SJCRH30 (cell line): ENCODE results near the gene VSIG10L2. TPM values are rescaled to one million over a fixed set of nuclear protein-coding genes. Genes with fewer than 3 reads are reported as not detected.
"Not testable (repeated sequence)": the region's sequence is repeated elsewhere in the genome, so short reads cannot be mapped to it uniquely, and the experiment has no call there.

ENCODE experiments used
- DNase-seq, 2 experiments: peaks; one replicate each; pipeline ENCODE4 v3.0.0-alpha.2; 2015 to 2020
- H3K27ac ChIP-seq: fragments of 250-450 bp; sonication (Bioruptor Pico); 2 replicates; pipeline ENCODE4 v1.5.1; 2020; ENCODE audit warnings: mild to moderate bottlenecking, moderate library complexity
- H3K27me3 ChIP-seq: fragments of 250-450 bp; sonication (Bioruptor Pico); 2 replicates; pipeline ENCODE4 v1.5.1; 2020; ENCODE audit warnings: mild to moderate bottlenecking, moderate library complexity
- H3K36me3 ChIP-seq: fragments of 250-450 bp; sonication (Bioruptor Pico); 2 replicates; pipeline ENCODE4 v1.5.1; 2020; ENCODE audit warnings: mild to moderate bottlenecking, moderate library complexity
- H3K4me1 ChIP-seq: fragments of 250-450 bp; sonication (Bioruptor Pico); 2 replicates; pipeline ENCODE4 v1.5.1; 2020; ENCODE audit warnings: mild to moderate bottlenecking, moderate library complexity
- H3K4me3 ChIP-seq: fragments of 250-450 bp; sonication (Bioruptor Pico); 2 replicates; pipeline ENCODE4 v1.5.1; 2020; ENCODE audit warnings: mild to moderate bottlenecking, moderate library complexity
- H3K9me3 ChIP-seq: fragments of 250-450 bp; sonication (Bioruptor Pico); replicated peaks from 2 replicates; pipeline ENCODE4 v1.5.1; 2020; ENCODE audit warnings: mild to moderate bottlenecking, moderate library complexity
- total RNA-seq: library from RNA; depleted of rRNA; stranded (reverse); fragments of >200 nt; shearing (Covaris generic); gene quantifications from 2 replicates; pipeline ENCODE4 v1.2.3, GENCODE V29; 2014; rRNA removed

The VSIG10L2 gene
- total RNA-seq, 1 experiment from 2014 or later, result 0.02 TPM

DNA sequence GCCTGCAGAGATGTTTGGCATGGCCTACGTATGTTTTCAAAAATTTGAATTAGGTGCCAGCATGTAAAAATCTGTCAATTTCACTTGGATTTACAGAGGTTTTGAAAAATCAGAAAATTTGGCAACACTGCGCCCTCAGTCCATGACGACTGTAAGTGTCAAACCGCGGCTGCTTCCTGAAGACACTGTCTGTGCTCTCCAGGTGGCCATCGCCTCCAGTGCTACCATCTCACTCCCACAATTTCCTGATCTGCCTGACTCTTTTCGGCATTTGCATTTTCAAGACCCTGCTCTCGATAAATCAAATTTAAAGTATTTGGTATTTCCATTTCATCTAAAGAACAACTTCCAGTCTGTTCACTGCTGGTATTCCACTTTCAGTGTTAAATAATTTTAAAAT is 34.6 kb downstream of the VSIG10L2 start:
- H3K4me1 ChIP-seq, result no peaks in the 10 kb centered on the region
- no peaks in the 10 kb centered on the region for H3K27me3 ChIP-seq
- peaks cover 52% of the 10 kb centered on the region for H3K36me3 ChIP-seq
- no peak overlapping the region for H3K27ac ChIP-seq
- no peaks in the 10 kb centered on the region for H3K9me3 ChIP-seq
- no peak overlapping the region for H3K4me3 ChIP-seq
- DNase-seq, result no peak

DNA sequence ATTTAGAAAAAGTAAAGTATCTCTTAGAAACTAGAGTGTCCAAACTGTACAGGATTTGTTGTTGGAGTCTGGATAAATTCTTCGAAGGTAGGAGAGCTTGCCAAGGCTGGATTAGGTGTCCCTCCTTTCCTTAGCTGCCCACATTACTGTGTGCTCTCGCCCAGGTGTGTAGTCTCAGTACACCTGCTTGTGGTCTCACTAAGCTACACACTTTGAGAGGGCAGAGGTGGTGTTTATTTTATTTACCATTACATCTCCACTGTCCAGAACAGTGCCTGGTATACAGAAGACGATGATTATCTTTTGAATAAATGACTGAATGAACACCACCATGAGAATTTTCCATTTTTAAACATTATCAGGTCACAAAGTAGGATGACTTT is 36.5 kb downstream of the VSIG10L2 start:
- no peaks in the 10 kb centered on the region for H3K4me1 ChIP-seq
- no peaks in the 10 kb centered on the region for H3K27me3 ChIP-seq
- no peak overlapping the region for H3K4me3 ChIP-seq
- no peak overlapping the region for H3K27ac ChIP-seq
- peaks cover 50% of the 10 kb centered on the region for H3K36me3 ChIP-seq
- DNase-seq, result no peak
- H3K9me3 ChIP-seq, result no peaks in the 10 kb centered on the region

DNA sequence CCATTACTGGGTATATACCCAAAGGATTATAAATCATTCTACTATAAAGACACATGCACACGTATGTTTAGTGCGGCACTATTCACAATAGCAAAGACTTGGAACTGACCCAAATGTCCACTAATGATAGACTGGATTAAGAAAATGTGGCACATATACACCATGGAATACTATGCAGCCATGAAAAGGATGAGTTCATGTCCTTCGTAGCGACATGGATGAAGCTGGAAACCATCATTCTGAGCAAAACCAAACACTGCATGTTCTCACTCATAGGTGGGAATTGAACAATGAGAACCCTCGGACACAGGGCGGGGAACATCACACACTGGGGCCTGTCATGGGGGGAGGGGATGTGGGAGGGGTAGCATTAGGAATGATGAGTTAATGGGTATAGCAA is 40.1 kb downstream of the VSIG10L2 start:
- H3K27ac ChIP-seq, H3K9me3 ChIP-seq, H3K27me3 ChIP-seq, DNase-seq, H3K4me3 ChIP-seq, H3K4me1 ChIP-seq: not testable (repeated sequence)
- peaks cover 46% of the 10 kb centered on the region for H3K36me3 ChIP-seq

DNA sequence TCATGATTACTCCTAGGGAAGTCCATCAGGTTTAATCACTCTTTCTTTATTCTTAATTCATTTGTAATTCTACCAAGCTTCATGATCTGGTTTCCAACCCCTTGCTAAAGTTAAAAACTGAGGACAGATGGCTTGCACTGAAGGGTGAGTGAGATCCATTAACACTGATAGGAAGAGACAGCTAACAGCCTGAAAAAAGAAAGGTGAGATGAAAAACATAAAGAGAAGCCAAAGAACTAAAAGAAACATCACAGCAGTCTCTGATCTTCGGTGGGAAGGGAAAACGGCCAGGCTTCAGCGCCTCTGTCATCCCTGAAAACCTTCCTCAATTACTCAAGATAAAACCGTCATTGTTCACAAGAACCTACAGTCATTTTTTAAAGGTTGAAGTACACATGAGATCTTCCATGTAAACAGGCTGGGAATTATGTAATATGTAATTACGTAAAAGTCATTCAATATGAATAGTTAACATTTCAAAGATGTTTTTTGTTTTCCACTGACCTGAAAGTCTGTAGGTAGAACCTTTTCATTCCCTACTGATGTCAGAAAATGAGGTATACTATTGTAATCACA is 41.3 kb downstream of the VSIG10L2 start:
- H3K9me3 ChIP-seq, result no peaks in the 10 kb centered on the region

DNA sequence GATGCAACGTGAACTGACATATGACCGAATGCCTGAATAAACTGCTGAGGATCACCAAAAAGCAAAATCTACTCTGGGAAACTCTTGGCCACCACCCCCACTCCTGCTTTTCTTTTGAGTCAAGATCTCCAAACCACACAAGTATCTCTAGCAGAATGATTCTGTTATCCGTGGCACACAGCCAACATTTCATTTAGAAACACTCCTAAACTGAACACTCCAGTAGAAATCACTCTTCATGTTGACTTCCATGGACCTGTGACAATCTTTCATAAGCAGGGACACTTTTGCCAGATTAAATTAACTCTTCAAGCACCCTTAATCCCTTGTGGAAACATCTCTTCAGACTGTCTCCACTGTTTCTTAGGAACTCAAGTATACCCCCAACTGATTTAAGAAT is 44.4 kb downstream of the VSIG10L2 start:
- Histone ChIP-seq H3K4me1 (no peaks in the 10 kb centered on the region), H3K4me3 (no peak overlapping the region), H3K27me3 (no peaks in the 10 kb centered on the region), H3K27ac (no peak overlapping the region), H3K36me3 (peaks cover 54% of the 10 kb centered on the region), H3K9me3 (no peaks in the 10 kb centered on the region)
- peak in 1 of 2 experiments; percentile 8 for DNase-seq

More for the DNA sequence above, 41.3 kb downstream of the VSIG10L2 start:
- peaks cover 52% of the 10 kb centered on the region for H3K36me3 ChIP-seq
- no peak overlapping the region for H3K4me3 ChIP-seq
- no peaks in the 10 kb centered on the region for H3K4me1 ChIP-seq
- no peak overlapping the region for H3K27ac ChIP-seq
- no peaks in the 10 kb centered on the region for H3K27me3 ChIP-seq
- no peak for DNase-seq

DNA sequence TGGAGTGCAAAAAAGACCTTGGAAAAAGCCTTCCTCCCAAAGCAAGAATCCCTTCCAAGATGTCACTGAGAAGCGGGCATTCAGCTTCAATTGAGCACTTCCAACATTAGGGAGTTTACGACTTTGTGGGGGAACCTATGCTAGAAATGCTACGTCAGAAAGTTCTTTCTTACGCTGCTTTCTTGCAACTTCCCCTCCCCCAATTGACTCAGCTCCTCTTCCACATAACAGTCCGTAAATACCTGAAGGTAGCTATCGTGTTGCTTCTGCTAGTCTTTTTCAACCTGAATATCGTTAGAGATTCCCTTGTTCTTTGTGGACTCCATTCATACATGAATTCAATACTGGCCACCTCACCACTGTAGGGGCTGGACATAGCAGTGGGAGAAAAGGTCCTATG is 47.0 kb downstream of the VSIG10L2 start:
- H3K4me1 ChIP-seq, result no peaks in the 10 kb centered on the region
- H3K27ac ChIP-seq, result no peak overlapping the region
- H3K27me3 ChIP-seq, result no peaks in the 10 kb centered on the region
- H3K9me3 ChIP-seq, result no peaks in the 10 kb centered on the region
- H3K4me3 ChIP-seq, result no peak overlapping the region
- no peak for DNase-seq
- peaks cover 55% of the 10 kb centered on the region for H3K36me3 ChIP-seq

DNA sequence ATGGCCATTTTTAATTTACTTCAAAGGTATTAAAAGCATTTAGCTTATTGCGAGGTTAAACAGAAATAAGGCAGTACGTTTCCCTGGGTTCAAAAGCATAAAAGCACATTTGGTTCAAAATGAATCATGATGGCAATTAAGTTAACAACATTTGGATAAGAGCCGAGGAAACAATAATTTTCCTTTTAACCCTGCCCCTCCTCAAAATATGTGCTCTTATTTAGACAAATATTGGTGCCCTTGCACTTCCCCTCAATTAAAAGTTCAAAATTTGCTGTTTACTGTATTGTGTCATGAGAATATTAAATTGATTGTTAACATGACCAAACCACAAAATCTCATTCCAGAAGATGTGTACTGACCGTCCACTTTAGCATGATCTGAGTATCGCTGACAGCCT is 48.7 kb downstream of the VSIG10L2 start:
- H3K27ac ChIP-seq, result no peak overlapping the region
- H3K4me3 ChIP-seq, result no peak overlapping the region
- DNase-seq, result no peak
- no peaks in the 10 kb centered on the region for H3K4me1 ChIP-seq
- H3K9me3 ChIP-seq, result no peaks in the 10 kb centered on the region
- H3K36me3 ChIP-seq, result peaks cover 60% of the 10 kb centered on the region
- H3K27me3 ChIP-seq, result no peaks in the 10 kb centered on the region

DNA sequence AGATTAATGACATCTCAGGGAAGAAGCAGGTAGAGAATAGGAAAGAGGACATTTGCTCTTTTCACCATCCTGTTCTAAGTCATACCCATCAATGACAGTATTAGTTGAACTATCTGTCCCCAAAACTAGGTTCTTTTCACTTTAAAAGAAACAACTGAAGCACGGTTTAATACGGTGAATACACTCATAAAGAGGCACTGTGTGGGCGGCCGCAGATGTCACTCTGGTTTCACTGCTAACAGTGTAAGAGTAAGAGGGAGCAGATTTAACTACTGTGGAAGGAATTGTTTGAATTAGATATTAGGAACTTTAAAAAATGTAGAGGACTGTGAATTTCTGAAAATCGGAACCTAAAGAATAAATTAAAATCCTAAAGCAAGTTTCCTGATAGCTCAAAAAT is 49.5 kb downstream of the VSIG10L2 start:
- no peak for DNase-seq
- peaks cover 65% of the 10 kb centered on the region for H3K36me3 ChIP-seq
- H3K27me3 ChIP-seq, result no peaks in the 10 kb centered on the region
- no peaks in the 10 kb centered on the region for H3K4me1 ChIP-seq
- no peaks in the 10 kb centered on the region for H3K9me3 ChIP-seq
- H3K4me3 ChIP-seq, result no peak overlapping the region
- H3K27ac ChIP-seq, result no peak overlapping the region

DNA sequence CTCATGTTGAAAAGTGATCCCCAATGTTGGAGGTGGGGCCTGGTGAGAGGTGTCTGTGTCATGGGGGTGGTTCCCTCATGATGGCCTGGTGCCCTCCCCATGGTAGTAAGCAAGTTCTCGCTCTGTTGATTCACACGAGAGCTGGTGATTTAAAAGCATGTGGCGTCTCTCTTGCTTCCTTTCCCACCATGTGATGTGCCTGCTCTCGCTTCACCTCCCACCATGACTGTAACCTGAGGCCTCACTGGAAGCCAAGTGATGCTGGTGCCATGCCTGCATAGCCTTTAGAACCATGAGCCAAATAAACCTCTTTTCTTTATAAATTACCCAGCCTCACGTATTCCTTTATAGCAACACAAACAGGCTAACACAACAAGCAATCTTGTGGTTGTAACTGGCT is 52.4 kb downstream of the VSIG10L2 start:
- no peak overlapping the region for H3K27ac ChIP-seq

DNA sequence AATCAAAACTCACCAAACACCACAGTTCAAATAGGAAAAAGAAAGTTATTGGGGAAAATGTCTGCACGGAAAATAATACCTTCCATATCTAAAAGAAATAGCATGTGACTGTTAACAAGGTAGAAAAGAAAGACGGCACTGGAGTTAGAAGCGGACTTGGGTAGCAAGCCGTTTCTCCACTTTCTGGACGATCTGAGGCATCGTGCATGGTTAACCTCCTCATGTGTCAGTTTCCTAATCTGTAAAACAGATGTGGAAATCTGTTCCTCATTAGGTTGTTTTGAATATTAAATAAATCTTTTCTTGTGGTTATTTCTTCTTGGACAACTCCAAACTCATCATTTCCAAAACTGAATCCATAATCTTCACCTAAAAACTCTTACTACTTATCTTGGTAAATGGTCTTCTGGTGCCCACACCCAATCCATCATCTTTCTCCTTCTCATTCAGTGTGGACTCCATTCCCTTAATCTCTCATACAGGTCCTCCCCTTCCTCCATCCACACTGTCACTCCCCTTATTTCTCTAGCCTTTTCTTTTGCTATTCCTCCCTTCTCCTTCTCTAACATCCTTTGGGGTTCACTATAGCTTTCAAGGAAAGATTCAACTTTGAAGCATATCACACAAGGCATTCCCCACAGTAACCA is 53.5 kb downstream of the VSIG10L2 start:
- Histone ChIP-seq H3K9me3 (no peaks in the 10 kb centered on the region), H3K36me3 (peaks cover 80% of the 10 kb centered on the region), H3K27ac (no peak overlapping the region), H3K27me3 (no peaks in the 10 kb centered on the region), H3K4me3 (no peak overlapping the region), H3K4me1 (no peaks in the 10 kb centered on the region)
- no peak for DNase-seq

More for the DNA sequence above, 52.4 kb downstream of the VSIG10L2 start:
- H3K4me1 ChIP-seq, result no peaks in the 10 kb centered on the region
- H3K27me3 ChIP-seq, result no peaks in the 10 kb centered on the region
- no peak for DNase-seq
- H3K9me3 ChIP-seq, result no peaks in the 10 kb centered on the region
- no peak overlapping the region for H3K4me3 ChIP-seq
- peaks cover 77% of the 10 kb centered on the region for H3K36me3 ChIP-seq

DNA sequence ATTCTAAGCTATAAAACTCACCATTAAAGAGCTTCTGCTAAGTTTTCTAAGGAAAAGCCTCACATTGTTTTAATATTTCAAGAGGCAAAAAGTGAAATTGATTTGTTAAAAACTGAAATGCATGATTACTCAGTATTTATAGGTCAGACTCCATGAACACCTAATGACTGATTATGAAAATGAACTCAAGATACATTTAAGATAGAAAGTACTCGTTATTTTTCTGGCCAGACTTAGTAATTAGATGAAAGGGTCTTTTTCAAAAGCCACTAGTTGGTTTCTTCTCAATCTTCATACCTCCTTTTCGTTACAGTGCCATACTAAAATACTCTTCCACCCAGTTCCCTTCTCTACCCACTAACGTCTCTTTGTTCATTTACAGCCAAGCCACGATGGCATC is 56.3 kb downstream of the VSIG10L2 start:
- peaks cover 82% of the 10 kb centered on the region for H3K36me3 ChIP-seq
- H3K9me3 ChIP-seq, result no peaks in the 10 kb centered on the region
- no peak for DNase-seq
- no peak overlapping the region for H3K27ac ChIP-seq
- H3K27me3 ChIP-seq, result no peaks in the 10 kb centered on the region
- H3K4me3 ChIP-seq, result no peak overlapping the region
- peaks cover 3% of the 10 kb centered on the region; the same call in 1 of the 2 replicates for H3K4me1 ChIP-seq

Other genes starting within 250 kb of the VSIG10L2 start
- not detected in 2 replicates for gene PATE1, start 199.8 kb upstream of the VSIG10L2 start, total RNA-seq
- 0.25 TPM in 1 of 2 replicates, not detected in the other for gene PATE2, start 167.2 kb upstream of the VSIG10L2 start, total RNA-seq
- not detected in 2 replicates for gene PATE3, start 157.9 kb upstream of the VSIG10L2 start, total RNA-seq
- gene PATE4, start 112.7 kb upstream of the VSIG10L2 start, total RNA-seq, result not detected in 2 replicates
- gene HYLS1, start 58.4 kb upstream of the VSIG10L2 start, total RNA-seq, result 2.0 and 2.2 TPM in 2 replicates
- 10.1 and 10.3 TPM in 2 replicates for gene PUS3, start 42.8 kb upstream of the VSIG10L2 start, total RNA-seq
- 0.18 TPM in 1 of 2 replicates, not detected in the other for gene DDX25, start 41.5 kb upstream of the VSIG10L2 start, total RNA-seq
- gene CDON, start 116.8 kb downstream of the VSIG10L2 start, total RNA-seq, result 59.6 and 76.1 TPM in 2 replicates